HG03442 (cell line): ENCODE data around the gene RIOX2.
"Not testable (repeated sequence)": the region's sequence is repeated elsewhere in the genome, so short reads cannot be mapped to it uniquely, and the experiment has no call there.

Experiments used
- ATAC-seq: cut with Tn5 transposase; IDR thresholded peaks from one replicate; pipeline ENCODE4 v1.9.1; 2021; ENCODE audit warnings: mild to moderate bottlenecking, moderate library complexity; ENCODE audit not compliant: unreplicated experiment

RIOX2 gene

DNA sequence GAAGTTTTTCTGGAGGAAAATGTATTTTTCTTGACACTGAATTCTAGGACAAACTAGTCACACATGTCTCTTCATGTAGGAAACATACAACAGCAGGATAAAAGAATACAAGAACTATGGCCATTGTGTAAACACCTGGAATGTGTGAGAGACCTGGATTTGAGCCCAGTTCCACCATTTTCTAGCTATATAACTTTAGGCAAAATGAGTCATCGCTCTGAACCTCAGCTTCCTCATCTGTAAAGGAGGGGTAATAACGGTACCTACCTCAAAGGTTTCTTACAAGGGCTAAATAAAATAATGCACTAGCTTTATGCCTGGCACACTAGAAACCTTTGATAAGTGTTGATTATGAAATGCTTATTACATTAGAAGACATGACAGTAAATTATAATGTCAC is 57.8 kb downstream of the RIOX2 start:
- no peak for ATAC-seq

DNA sequence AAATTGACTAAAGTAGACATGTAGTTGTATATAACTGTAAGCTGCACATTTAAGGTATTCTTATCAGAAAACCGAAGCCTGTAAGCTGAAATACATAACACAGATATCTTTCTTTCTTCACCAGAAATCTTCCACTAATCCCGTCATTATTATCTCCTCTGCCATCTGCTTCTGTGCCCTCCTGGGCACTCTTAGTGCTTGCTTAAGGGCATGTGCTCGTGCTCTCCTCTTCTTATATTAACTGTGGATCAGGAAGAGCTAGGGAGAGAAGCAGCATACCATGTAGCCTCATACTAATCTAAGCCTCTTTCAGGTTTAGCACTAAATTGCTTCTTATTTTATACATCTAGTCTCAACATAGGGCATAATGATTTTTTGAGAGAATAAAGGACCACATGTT is 60.8 kb downstream of the RIOX2 start:
- no peak for ATAC-seq

DNA sequence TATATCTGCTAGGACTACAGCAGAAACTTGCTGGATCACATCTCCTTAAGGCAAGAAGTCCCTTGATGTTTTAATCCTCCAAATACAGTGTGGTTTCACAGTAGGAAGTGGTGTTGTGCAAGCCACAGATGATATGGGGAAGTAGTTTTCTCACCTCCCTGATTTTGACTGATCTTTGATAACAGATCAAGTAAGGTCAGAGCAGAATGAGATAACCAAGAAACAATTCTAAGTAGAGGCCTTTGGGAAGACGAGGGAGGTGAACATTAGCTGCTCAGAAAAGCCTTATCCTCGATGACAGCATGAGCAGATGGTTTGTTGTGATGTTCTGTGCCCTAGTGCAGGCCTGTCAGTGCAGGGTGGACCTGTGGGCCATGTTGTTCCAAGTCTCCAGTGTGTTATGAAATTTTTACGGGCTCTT is 61.3 kb downstream of the RIOX2 start:
- no peak for ATAC-seq

DNA sequence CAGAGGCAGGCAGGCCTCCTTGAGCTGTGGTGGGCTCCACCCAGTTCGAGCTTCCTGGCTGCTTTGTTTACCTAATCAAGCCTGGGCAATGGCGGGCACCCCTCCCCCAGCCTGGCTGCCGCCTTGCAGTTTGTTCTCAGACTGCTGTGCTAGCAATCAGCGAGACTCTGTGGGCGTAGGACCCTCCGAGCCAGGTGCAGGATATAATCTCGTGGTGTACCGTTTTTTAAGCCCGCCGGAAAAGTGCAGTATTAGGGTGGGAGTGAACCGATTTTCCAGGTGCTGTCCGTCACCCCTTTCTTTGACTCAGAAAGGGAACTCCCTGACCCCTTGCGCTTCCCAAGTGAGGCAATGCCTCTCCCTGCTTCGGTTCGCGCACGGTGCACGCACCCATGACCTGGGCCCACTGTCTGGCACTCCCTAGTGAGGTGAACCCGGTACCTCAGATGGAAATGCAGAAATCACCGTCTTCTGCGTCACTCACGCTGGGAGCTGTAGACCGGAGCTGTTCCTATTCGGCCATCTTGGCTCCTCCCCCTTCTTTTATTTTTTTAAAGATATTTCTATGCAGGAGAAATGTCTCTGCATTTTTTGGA is 61.9 kb downstream of the RIOX2 start:
- not testable (repeated sequence) for ATAC-seq

DNA sequence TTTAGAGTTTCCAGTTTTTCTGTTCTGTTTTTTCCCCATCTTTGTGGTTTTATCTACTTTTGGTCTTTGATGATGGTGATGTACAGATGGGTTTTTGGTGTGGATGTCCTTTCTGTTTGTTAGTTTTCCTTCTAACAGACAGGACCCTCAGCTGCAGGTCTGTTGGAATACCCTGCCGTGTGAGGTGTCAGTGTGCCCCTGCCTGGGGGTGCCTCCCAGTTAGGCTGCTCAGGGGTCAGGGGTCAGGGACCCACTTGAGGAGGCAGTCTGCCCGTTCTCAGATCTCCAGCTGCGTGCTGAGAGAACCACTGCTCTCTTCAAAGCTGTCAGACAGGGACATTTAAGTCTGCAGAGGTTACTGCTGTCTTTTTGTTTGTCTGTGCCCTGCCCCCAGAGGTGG is 62.4 kb downstream of the RIOX2 start:
- ATAC-seq, result not testable (repeated sequence)

DNA sequence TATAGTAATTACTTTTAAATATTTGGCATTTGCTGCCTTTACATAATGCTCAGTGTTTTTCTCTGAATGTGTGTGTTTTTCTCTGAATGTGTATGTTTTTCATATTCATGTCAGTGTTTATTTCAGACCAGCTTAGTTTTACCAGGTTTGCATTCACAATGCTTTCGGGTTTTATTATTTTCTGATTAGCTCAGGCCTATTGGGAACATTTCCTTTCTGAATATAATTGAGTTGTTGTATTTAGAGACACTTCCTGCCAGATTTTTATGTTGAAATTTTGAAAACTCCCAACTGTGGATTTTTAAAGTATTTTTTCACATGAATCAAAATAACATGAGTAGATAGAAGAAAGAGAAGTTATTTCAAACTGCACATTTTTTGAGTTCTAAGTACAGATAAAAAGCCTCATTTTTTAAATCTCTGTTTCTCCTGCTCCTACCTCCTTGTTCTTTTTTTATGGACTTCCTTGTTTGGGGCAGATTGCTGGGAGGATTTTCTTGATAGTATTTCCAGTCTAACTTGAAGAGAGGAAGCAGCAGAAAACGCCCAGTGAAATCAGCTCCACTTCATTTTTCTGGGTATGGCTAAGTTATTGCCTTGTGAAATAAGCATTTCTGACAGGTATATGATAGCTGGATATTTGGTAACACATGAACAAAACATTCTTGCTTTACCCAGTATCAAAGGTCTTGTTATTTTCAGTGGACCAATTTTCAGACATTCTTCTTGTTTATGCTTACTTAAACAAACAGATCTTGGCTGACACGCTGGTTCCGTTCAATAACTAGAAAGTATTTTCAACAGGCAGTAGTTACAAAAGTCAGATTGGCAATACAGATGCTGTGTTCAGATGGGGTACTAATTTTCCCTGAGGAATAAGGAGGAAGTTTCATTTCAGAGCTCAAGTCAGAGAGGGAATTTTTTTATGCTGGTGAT is 70.7 kb downstream of the RIOX2 start:
- ATAC-seq, result no peak

DNA sequence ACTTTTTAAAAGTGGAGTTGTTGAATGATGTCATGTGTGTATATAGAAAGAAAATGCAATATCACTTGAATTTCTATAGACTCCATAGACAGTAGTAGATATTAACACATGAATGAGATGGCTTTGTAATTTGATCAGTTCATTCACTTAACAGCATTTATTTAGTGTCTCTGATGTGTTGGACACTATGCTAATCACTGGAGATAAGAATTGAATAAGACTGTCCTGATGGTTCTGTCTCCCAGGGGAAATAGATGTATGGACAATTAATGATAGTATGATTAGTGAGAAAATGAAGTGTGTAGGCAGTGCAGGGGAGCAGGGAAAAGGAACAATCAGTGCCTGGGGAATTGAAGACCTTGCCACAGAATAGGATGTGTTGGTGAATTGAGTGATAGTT is 72.9 kb downstream of the RIOX2 start:
- ATAC-seq, result no peak

DNA sequence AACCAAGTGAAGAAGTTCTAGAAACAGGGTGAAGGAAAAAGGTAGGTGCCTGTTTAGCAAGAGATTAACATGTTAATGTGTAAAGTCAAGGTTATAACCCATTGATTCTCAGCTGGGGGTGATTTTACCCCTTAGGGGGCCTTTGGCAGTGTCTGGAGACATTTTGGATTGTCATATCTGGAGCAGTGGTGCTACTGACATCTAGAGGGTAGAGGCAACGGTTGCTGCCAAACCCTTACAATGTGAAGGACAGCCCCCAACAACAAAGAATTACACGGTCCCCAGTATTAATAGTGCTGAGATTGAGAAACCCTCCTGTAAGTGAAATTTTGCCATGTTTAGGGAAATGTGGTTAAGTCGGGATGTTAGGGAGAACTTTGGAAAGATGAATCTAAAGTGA is 75.7 kb downstream of the RIOX2 start:
- ATAC-seq, result no peak

DNA sequence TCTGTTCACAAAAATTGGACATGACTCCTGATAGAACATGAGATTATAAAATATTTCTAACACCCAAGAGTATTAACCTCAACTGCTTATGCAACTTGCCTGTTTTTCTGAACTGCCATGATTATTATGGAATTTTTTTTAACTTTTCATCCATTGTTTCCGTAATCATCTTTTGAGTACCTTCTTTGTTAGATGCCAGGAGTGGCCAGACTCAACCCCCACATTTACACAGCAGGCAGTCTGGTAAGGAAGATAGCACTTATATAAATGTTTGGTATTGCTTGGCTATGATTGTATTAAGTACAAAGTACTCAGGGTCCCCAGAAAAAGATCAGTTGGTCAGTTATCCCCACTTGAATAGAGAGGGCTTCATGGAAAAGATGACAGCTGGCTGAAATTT is 76.1 kb downstream of the RIOX2 start:
- ATAC-seq, result no peak

DNA sequence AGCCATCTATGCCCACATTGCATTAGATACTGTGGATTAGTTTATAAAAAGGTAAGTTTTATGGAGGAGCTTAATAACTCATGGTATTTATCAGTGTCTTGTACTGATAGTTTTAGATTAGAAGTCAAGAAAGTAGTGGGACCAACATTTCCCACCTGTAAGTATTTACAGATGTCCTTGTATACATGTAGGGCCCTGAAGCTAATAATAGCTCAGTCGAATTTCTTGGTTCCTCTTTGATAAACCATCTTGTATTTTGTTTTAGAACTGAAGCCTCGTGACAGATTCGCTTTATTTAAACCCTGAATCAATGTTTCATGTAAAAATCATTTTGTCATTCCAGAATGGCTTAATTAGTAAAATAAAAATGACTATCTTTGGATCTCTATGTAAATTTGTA is 77.0 kb downstream of the RIOX2 start:
- peak; percentile 74 for ATAC-seq

DNA sequence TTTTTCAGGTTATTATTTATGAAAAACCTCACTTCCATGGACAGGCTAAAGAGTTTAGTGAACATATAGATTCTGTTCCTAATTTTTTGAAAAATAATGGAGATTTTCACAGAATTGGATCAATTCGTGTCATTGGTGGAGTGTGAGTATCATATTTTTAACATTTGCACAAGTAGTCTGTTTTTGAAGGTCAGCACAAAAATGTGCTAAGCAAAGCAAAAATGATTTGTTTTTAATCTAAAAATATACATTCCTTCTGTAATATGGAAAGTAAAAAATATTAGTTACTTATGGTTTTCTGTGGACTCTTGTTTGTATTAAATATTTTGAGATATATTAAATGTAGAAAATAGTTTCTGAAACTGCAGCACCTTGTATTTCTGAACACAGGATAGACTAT is 79.4 kb downstream of the RIOX2 start:
- no peak for ATAC-seq
